ENCODE measurements around the gene TOB1. TPM values are rescaled to one million over a fixed set of nuclear protein-coding genes. Genes with fewer than 3 reads are reported as not detected.

TOB1 gene
- total RNA-seq, 1 experiment from 2014 or later, result 67.9 TPM

DNA sequence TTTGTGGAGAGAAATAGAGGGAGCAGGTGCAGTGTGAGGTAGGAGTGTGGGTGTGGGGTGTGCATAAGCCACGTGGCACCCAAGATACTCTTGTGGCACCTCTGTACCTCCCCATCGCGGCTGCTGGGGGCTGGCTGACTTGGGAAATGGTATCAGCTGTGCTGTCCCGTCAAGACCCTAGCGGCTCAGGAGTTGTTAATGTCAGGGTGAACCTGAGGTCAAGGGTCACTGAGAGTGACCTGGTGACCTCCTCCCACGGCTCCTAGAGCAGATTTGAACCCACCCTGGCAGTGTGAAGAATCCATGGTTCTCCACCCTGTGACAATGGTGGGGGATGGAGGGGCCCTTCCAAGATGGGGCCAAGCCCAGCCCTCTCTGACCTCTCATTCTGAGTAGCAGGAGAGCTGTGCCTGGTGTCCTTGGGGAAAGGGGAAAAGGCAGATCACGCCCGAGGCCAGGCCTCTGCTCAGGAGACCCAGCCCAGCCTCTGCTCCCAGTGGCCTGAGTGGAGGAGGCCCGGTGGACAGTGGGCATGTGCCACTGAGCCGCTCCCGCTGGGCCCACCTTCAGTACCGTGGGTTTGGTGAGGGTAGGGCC is 33.8 kb downstream of the TOB1 start:
- Histone ChIP-seq H3K27me3 (ENCODE audit: insufficient read depth, low read depth) (peaks cover 27% of the 10 kb centered on the region), H3K9me2 (ENCODE audit: insufficient read depth) (no peaks in the 10 kb centered on the region), H3K9me3 (ENCODE audit: insufficient read depth, low read depth) (no peaks in the 10 kb centered on the region), H3K36me3 (ENCODE audit: low read depth) (no peaks in the 10 kb centered on the region), H4K20me1 (ENCODE audit: insufficient read depth) (no peaks in the 10 kb centered on the region), H3K4me2 (no peak overlapping the region), H3K27ac (no peak overlapping the region), H3K4me1 (replicated peaks; ENCODE audit: insufficient read depth) (no peaks in the 10 kb centered on the region), H3K79me2 (ENCODE audit: low read depth) (no peaks in the 10 kb centered on the region), H2AFZ (no peak overlapping the region), H3K4me3 (no peak overlapping the region), H3F3A (ENCODE audit: insufficient read depth, low read depth) (no peaks in the 10 kb centered on the region; the same call in 1 of the 2 replicates)
- TF ChIP-seq EZH2 (IDR thresholded peaks at IDR 0.05; ENCODE audit: low read depth), result no peak
- TF ChIP-seq, protein P1, sequence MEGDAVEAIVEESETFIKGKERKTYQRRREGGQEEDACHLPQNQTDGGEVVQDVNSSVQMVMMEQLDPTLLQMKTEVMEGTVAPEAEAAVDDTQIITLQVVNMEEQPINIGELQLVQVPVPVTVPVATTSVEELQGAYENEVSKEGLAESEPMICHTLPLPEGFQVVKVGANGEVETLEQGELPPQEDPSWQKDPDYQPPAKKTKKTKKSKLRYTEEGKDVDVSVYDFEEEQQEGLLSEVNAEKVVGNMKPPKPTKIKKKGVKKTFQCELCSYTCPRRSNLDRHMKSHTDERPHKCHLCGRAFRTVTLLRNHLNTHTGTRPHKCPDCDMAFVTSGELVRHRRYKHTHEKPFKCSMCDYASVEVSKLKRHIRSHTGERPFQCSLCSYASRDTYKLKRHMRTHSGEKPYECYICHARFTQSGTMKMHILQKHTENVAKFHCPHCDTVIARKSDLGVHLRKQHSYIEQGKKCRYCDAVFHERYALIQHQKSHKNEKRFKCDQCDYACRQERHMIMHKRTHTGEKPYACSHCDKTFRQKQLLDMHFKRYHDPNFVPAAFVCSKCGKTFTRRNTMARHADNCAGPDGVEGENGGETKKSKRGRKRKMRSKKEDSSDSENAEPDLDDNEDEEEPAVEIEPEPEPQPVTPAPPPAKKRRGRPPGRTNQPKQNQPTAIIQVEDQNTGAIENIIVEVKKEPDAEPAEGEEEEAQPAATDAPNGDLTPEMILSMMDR (conservative IDR thresholded peaks at IDR 0.05), result no peak
- ChIA-PET CTCF (no interaction called here), POLR2A (ENCODE audit: unreplicated experiment) (interaction anchor here (0.7 kb wide), 1 partner anchor 1468 kb away, joined by 3 read pairs; no protein-coding TSS in a partner anchor)
- no TSS peak for BruUV-seq (replicated peaks)
- no peak for DNase-seq
- intact Hi-C loops (cut with micrococcal nuclease; ENCODE audit: unreplicated experiment), result no loop called here

DNA sequence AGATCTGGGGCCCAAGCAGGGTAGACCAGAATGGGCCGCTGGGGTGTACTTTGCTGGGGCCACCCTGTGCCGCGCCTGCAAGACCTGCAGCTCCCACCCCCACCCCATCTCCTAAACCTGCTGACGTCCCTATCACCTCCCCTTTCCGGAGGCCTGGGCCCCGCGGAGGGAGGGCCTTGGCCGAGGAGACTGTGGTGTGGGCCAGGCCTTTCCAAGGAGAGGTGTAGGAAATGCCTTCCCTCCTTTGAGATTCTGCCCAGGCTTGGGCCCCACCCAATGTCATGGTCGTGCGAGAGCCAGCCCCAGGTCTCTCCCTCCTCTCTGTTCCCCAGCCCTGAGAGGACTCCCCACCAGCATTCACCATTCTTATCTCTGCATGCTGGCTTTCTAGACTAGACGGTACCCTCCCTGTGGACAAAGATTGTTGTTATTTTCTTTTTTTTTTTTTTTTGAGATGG is 34.7 kb downstream of the TOB1 start:
- Histone ChIP-seq H3K9me2 (ENCODE audit: insufficient read depth) (no peaks in the 10 kb centered on the region), H3K27ac (no peak overlapping the region), H2AFZ (no peak overlapping the region), H3K4me1 (replicated peaks; ENCODE audit: insufficient read depth) (no peaks in the 10 kb centered on the region), H3F3A (ENCODE audit: insufficient read depth, low read depth) (no peaks in the 10 kb centered on the region; the same call in 1 of the 2 replicates), H3K4me3 (no peak overlapping the region), H3K36me3 (ENCODE audit: low read depth) (no peaks in the 10 kb centered on the region), H4K20me1 (ENCODE audit: insufficient read depth) (no peaks in the 10 kb centered on the region), H3K4me2 (no peak overlapping the region), H3K79me2 (ENCODE audit: low read depth) (no peaks in the 10 kb centered on the region), H3K27me3 (ENCODE audit: insufficient read depth, low read depth) (peaks cover 27% of the 10 kb centered on the region), H3K9me3 (ENCODE audit: insufficient read depth, low read depth) (no peaks in the 10 kb centered on the region)
- CTCF ChIA-PET, result no interaction called here
- BruUV-seq (replicated peaks), result no TSS peak
- DNase-seq, result no peak
- intact Hi-C loops (cut with micrococcal nuclease; ENCODE audit: unreplicated experiment), result no loop called here
- TF ChIP-seq, protein P1 (conservative IDR thresholded peaks at IDR 0.05), result no peak
- POLR2A ChIA-PET (ENCODE audit: unreplicated experiment), result interaction anchor here (0.7 kb wide), 1 partner anchor 212 kb away, joined by 7 read pairs; no protein-coding TSS in a partner anchor

DNA sequence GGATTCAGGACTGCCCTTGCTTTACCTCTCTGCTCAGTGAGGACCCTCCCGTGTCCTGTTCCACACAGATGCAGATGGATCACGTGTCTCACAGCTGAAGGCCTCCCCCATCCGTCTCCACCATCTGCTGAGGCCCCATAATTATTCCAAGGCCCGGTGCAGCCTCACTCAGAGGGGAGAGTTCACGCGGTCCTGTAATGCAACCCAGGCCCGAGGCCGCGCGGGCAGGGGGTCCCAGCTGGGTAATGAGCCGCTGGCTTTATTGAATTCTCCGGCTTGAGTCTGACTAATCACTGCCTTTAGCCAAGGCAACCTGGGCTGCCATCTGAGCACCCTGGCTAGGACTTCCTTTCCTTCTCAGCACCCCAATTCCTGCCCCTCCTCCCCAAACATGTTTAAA is 35.2 kb downstream of the TOB1 start:
- H3K27me3 ChIP-seq (ENCODE audit: insufficient read depth, low read depth), result peaks cover 27% of the 10 kb centered on the region
- POLR2A ChIA-PET (ENCODE audit: unreplicated experiment), result interaction anchor here (0.6 kb wide), 1 partner anchor 74 kb away, joined by 15 read pairs; no protein-coding TSS in a partner anchor

More for the DNA sequence above, 35.2 kb downstream of the TOB1 start:
- Histone ChIP-seq H4K20me1 (ENCODE audit: insufficient read depth) (no peaks in the 10 kb centered on the region), H2AFZ (no peak overlapping the region), H3K79me2 (ENCODE audit: low read depth) (no peaks in the 10 kb centered on the region), H3K9me2 (ENCODE audit: insufficient read depth) (no peaks in the 10 kb centered on the region), H3K4me1 (replicated peaks; ENCODE audit: insufficient read depth) (no peaks in the 10 kb centered on the region), H3K27ac (no peak overlapping the region), H3K9me3 (ENCODE audit: insufficient read depth, low read depth) (no peaks in the 10 kb centered on the region), H3F3A (ENCODE audit: insufficient read depth, low read depth) (no peaks in the 10 kb centered on the region; the same call in 1 of the 2 replicates), H3K4me2 (no peak overlapping the region), H3K36me3 (ENCODE audit: low read depth) (no peaks in the 10 kb centered on the region), H3K4me3 (no peak overlapping the region)
- no peak for DNase-seq
- intact Hi-C loops (cut with micrococcal nuclease; ENCODE audit: unreplicated experiment), result no loop called here
- BruUV-seq (replicated peaks), result no TSS peak
- TF ChIP-seq, protein P1 (conservative IDR thresholded peaks at IDR 0.05), result no peak
- TF ChIP-seq EZH2 (IDR thresholded peaks at IDR 0.05; ENCODE audit: low read depth), result no peak
- CTCF ChIA-PET, result interaction anchor here (0.5 kb wide), 1 partner anchor 115 kb away, joined by 7 read pairs; no protein-coding TSS in a partner anchor

Data from PC-9 (cell line).